K562 (cell line): ENCODE results near the gene RAP2C. TPM values are rescaled to one million over a fixed set of nuclear protein-coding genes. Genes with fewer than 3 reads are reported as not detected.

Experiments
- ATAC-seq: fragments of 200-7000 bp; cut with Tn5 transposase; 3 replicates; pipeline ENCODE4 v1.9.1; 2020; ENCODE audit warnings: moderate library complexity
- BruUV-seq: library from RNA; stranded (reverse); fragments of 400-500 nt; replicated peaks from 2 replicates; lab custom pipeline; 2021; lab: Mats Ljungman, UMichigan
- CTCF ChIA-PET: fragments of 300-600 bp; formaldehyde crosslinking; extraction: SDS; loops from one replicate; lab custom pipeline; 2021; ENCODE audit warnings: low intra/inter-chr PET ratio; lab: Yijun Ruan, JAX
- POLR2A ChIA-PET: fragments of 300-600, 350-650 bp; sonication (Branson Sonifier 250); formaldehyde crosslinking; extraction: SDS; loops from one replicate; lab custom pipeline; 2021; ENCODE audit warnings: antibody characterized with exemption, inconsistent platforms; lab: Yijun Ruan, JAX
- DNase-seq, 4 experiments: peaks; one replicate each; pipeline versions ENCODE4 v3.0.0 to v3.0.0-alpha.2; 2011 to 2018; ENCODE audit warnings: low spot score in 3 of 4, mixed read lengths in 3 of 4; ENCODE audit errors: extremely low read depth in 1 of 4
- FAIRE-seq: peaks from 2 replicates; lab custom pipeline; 2011; peaks lifted over from hg19 to GRCh38; lab: Jason Lieb, UNC
- H2AFZ ChIP-seq: 2 replicates; pipeline ENCODE4 v1.6.0; 2011; ENCODE audit warnings: low read depth, low read length, control low read depth, inconsistent platforms
- H3K27ac ChIP-seq: fragments of 200-600 bp; 3 replicates; pipeline ENCODE4 v1.8.0; 2011; ENCODE audit warnings: low read depth, mild to moderate bottlenecking, control low read depth, inconsistent platforms, low read length, moderate library complexity, mixed read lengths; ENCODE audit errors: extremely low read depth
- H3K27me3 ChIP-seq, 2 experiments: fragments of 300-600 bp in 1 of 2; 2 replicates in 1 of 2; 3 replicates in 1 of 2; pipeline versions ENCODE4 v1.6.0 to v1.8.0; 2011; ENCODE audit warnings: inconsistent platforms in 2 of 2, low read length in 2 of 2, mild to moderate bottlenecking in 1 of 2, mixed read lengths in 1 of 2, moderate library complexity in 1 of 2; ENCODE audit not compliant: control insufficient read depth in 2 of 2, insufficient read depth in 2 of 2
- H3K36me3 ChIP-seq: fragments of 300-600 bp; 3 replicates; pipeline ENCODE4 v1.8.0; 2011; ENCODE audit warnings: mild to moderate bottlenecking, low read length, inconsistent platforms; ENCODE audit not compliant: control insufficient read depth, insufficient read depth
- H3K4me1 ChIP-seq, 2 experiments: fragments of 200-600 bp in 1 of 2; replicated peaks in 1 of 2; 2 replicates in 1 of 2; 3 replicates in 1 of 2; pipeline versions ENCODE4 v1.5.1 to v1.8.0; 2011; ENCODE audit warnings: inconsistent platforms in 2 of 2, low read length in 2 of 2, mild to moderate bottlenecking in 1 of 2, mixed read lengths in 1 of 2, moderate library complexity in 1 of 2; ENCODE audit not compliant: control insufficient read depth in 2 of 2, insufficient read depth in 2 of 2
- H3K4me2 ChIP-seq: 2 replicates; pipeline ENCODE4 v1.6.1; 2011; ENCODE audit warnings: low read length, control low read depth, inconsistent platforms, mixed read lengths; ENCODE audit not compliant: insufficient read depth
- H3K4me3 ChIP-seq: fragments of 200-600 bp; sonication (generic), shearing (Covaris generic); 2 replicates; pipeline ENCODE4 v1.5.1; 2016; ENCODE audit warnings: control low read depth, inconsistent platforms
- H3K79me2 ChIP-seq: fragments of 200-600 bp; 3 replicates; pipeline ENCODE4 v1.8.0; 2011; ENCODE audit warnings: low read length, inconsistent platforms; ENCODE audit not compliant: control insufficient read depth, insufficient read depth
- H3K9ac ChIP-seq, 2 experiments: 2 replicates each; pipeline versions ENCODE4 v1.6.0 to v1.6.1; 2011; ENCODE audit warnings: low read depth in 2 of 2, low read length in 2 of 2, control low read depth in 1 of 2, inconsistent platforms in 1 of 2, mild to moderate bottlenecking in 1 of 2, mixed read lengths in 1 of 2; ENCODE audit not compliant: insufficient read depth in 1 of 2
- H3K9me1 ChIP-seq: one replicate; pipeline ENCODE4 v1.6.0; 2011; ENCODE audit warnings: inconsistent platforms, mild to moderate bottlenecking, low read length, moderate library complexity; ENCODE audit not compliant: control insufficient read depth, insufficient read depth
- H3K9me3 ChIP-seq: replicated peaks from 2 replicates; pipeline ENCODE4 v1.5.1; 2011; ENCODE audit warnings: low read depth, low read length, inconsistent platforms; ENCODE audit not compliant: control insufficient read depth, insufficient read depth
- H4K20me1 ChIP-seq: replicated peaks from 2 replicates; pipeline ENCODE4 v1.6.1; 2011; ENCODE audit warnings: low read length, inconsistent platforms, mixed read lengths; ENCODE audit not compliant: control insufficient read depth, insufficient read depth
- BDP1 ChIP-seq: IDR thresholded peaks from 3 replicates; pipeline ENCODE4 v1.6.1; 2011; ENCODE audit not compliant: insufficient read length, insufficient read depth
- E2F3 ChIP-seq: fragments of 250-450 bp; sonication (Bioruptor Pico); IDR thresholded peaks from 2 replicates; pipeline ENCODE4 v1.4.0; 2020; ENCODE audit warnings: mild to moderate bottlenecking
- EP300 ChIP-seq: IDR thresholded peaks from 2 replicates; pipeline ENCODE4 v1.6.1; 2012; ENCODE audit warnings: low read length, improper control_type of control experiment
- FOXO4 ChIP-seq: fragments of 450-650 bp; formaldehyde crosslinking; IDR thresholded peaks from 2 replicates; pipeline ENCODE4 v1.4.0; 2020; ENCODE audit warnings: mild to moderate bottlenecking, moderate library complexity
- HMGXB4 ChIP-seq: sonication (generic); formaldehyde crosslinking; IDR thresholded peaks from 2 replicates; pipeline ENCODE4 v1.8.1; 2023; ENCODE audit warnings: mild to moderate bottlenecking, missing genetic modification reagents
- HOXB6 ChIP-seq: fragments of 250-450 bp; sonication (Bioruptor Pico); IDR thresholded peaks from 2 replicates; pipeline ENCODE4 v1.5.1; 2022; ENCODE audit warnings: mild to moderate bottlenecking, borderline replicate concordance
- HSF4 ChIP-seq: fragments of 250-450 bp; sonication (Bioruptor Pico); IDR thresholded peaks from 2 replicates; pipeline ENCODE4 v2.1.2; 2022; ENCODE audit warnings: mild to moderate bottlenecking, moderate library complexity, borderline replicate concordance
- NFYB ChIP-seq: IDR thresholded peaks from 2 replicates; pipeline ENCODE4 v1.6.1; 2011; ENCODE audit warnings: mild to moderate bottlenecking, moderate library complexity; ENCODE audit not compliant: insufficient read length; ENCODE audit errors: extremely low read depth
- NR2C1 ChIP-seq, 2 experiments: fragments of 450-650 bp; IDR thresholded peaks; 2 replicates each; pipeline ENCODE4 v1.6.1; 2017; ENCODE audit warnings: mild to moderate bottlenecking in 2 of 2, antibody characterized with exemption in 1 of 2, inconsistent platforms in 1 of 2, missing compliant biosample characterization in 1 of 2, missing genetic modification characterization in 1 of 2
- PHB ChIP-seq: fragments of 250-450 bp; sonication (Bioruptor Pico); IDR thresholded peaks from 2 replicates; pipeline ENCODE4 v1.5.0; 2021
- POLR2A ChIP-seq: fragments of 450-650 bp; conservative IDR thresholded peaks from 2 replicates; pipeline ENCODE4 v1.6.1; 2016
- POLR2AphosphoS2 ChIP-seq: IDR thresholded peaks from 2 replicates; pipeline ENCODE4 v1.6.1; 2012; ENCODE audit warnings: low read length, improper control_type of control experiment
- POLR3G ChIP-seq: IDR thresholded peaks from 2 replicates; pipeline ENCODE4 v1.6.1; 2011; ENCODE audit not compliant: insufficient read length, insufficient replicate concordance; ENCODE audit errors: extremely low read depth
- THRB ChIP-seq: fragments of 450-650 bp; formaldehyde crosslinking; conservative IDR thresholded peaks from 2 replicates; pipeline ENCODE4 v1.4.0; 2022; ENCODE audit warnings: mild to moderate bottlenecking, missing genetic modification characterization
- USF1 ChIP-seq: sonication (generic); formaldehyde crosslinking; IDR thresholded peaks from 2 replicates; pipeline ENCODE4 v1.9.0; 2022; ENCODE audit warnings: mild to moderate bottlenecking, missing genetic modification reagents
- USF2 ChIP-seq: sonication (generic); formaldehyde crosslinking; IDR thresholded peaks from 2 replicates; pipeline ENCODE4 v1.5.0; 2020; ENCODE audit warnings: missing genetic modification reagents
- ZNF24 ChIP-seq: fragments of 450-650 bp; IDR thresholded peaks from 2 replicates; pipeline ENCODE4 v1.6.1; 2016
- WGBS: fragments of 100-300 bp; shearing (Covaris generic); methylation state at CpG from one replicate; pipeline ENCODE4 v1.1.6; 2016; ENCODE audit warnings: low coverage, mixed read lengths; ENCODE audit not compliant: insufficient coverage; ENCODE audit errors: missing lambda C conversion rate; 5-methylcytosine and 5-hydroxymethylcytosine counted together
- in situ Hi-C: fragments of 300-500 bp; cut with MboI; formaldehyde crosslinking; loops from 4 replicates; pipeline ENCODE4 v1.15.0; 2018; ENCODE audit warnings: inconsistent platforms, mixed read lengths
- intact Hi-C: fragments of 100-400 bp; cut with micrococcal nuclease; formaldehyde crosslinking; loops from 2 replicates; pipeline ENCODE4 v1.14.2; 2022
- polyA plus RNA-seq, 8 experiments: library from polyadenylated mRNA; depleted of rRNA in 4 of 8; stranded (reverse) in 5 of 8; unstranded in 3 of 8; fragments of >200 nt; fragmentation: Nextera tagmentation in 2 of 8; fragmentation: Illumina TruSeq in 1 of 8; extraction: Ambion mirVana in 2 of 8; extraction: Trizol in 1 of 8; gene quantifications; 2 replicates each; pipeline versions ENCODE4 v1.2.1 to v1.2.3, GENCODE V29; 2011 to 2014; ENCODE audit warnings: inconsistent platforms in 1 of 8, missing spikeins in 1 of 8
- total RNA-seq, 7 experiments: library from RNA; depleted of rRNA in 6 of 7; stranded (reverse); fragments of >200 nt in 6 of 7; fragmentation: Illumina TruSeq in 2 of 7; extraction: Trizol in 2 of 7; gene quantifications; 2 replicates each; pipeline versions ENCODE4 v1.2.1 to v1.2.3, GENCODE V29; 2011 to 2021; ENCODE audit warnings: low replicate concordance in 1 of 7

RAP2C gene
- total and polyA plus RNA-seq, 9 of the 15 experiments (the other 6 are each of a cell fraction or from before 2014, with no cell fraction given), result 7.8 to 28.6 (median 18.6) TPM

- Histone ChIP-seq H3K36me3 (peaks cover 73% of the 10 kb centered on the region), H3K9ac (no peak overlapping the region), H3K27me3 (no peaks in the 10 kb centered on the region), H3K4me1 (no peaks in the 10 kb centered on the region)
- WGBS, result 100% methylated on average over 1 of the region's 1 CpG
- no TSS peak for BruUV-seq
- CTCF ChIA-PET, result no interaction called here
- TF ChIP-seq POLR2AphosphoS2 (no peak), FOXO4 (CRISPR knock-in tag) (no peak), THRB (no peak), NR2C1 (IDR thresholded peaks at IDR 0.05) (no peak), NR2C1 (tag; IDR thresholded peaks at IDR 0.05) (no peak), HOXB6 (CRISPR knock-in tag) (no peak), POLR2A (no peak), NFYB (no peak), POLR3G (no peak), HMGXB4 (CRISPR knock-in tag) (no peak), USF1 (CRISPR knock-in tag) (no peak), E2F3 (CRISPR knock-in tag) (no peak), ZNF24 (no peak), EP300 (no peak), USF2 (CRISPR knock-in tag) (no peak), HSF4 (no peak), BDP1 (no peak), PHB (no peak)
- TF ChIP-seq, all 486 proteins: peak for 0
- H3K4me2 ChIP-seq, result no peak overlapping the region
- ATAC-seq (no peak), DNase-seq (no peak), FAIRE-seq (no peak)
- POLR2A ChIA-PET, result interaction anchor here (0.8 to 1.1 kb wide), 2 partner anchors 8 to 9 kb away, joined by 3 read pairs; no protein-coding TSS in a partner anchor
- intact Hi-C loops, result no loop called here
- H2AFZ ChIP-seq, result no peak overlapping the region
- H3K27ac ChIP-seq, result no peak overlapping the region
- in situ Hi-C loops, result no loop called here
- H3K9me1 ChIP-seq, result no peaks in the 10 kb centered on the region
- no peaks in the 10 kb centered on the region for H3K9me3 ChIP-seq
- H4K20me1 ChIP-seq, result no peaks in the 10 kb centered on the region
- peaks cover 26% of the 10 kb centered on the region for H3K79me2 ChIP-seq
- H3K4me3 ChIP-seq, result no peak overlapping the region
Observed at GRCh38 chrX:132208422-132208821, 10.8 kb downstream of the RAP2C start.
